Astrocyte of the hippocampus (primary cell): ENCODE results near the gene TRIM72.
"Not testable (repeated sequence)": the region's sequence is repeated elsewhere in the genome, so short reads cannot be mapped to it uniquely, and the experiment has no call there.

Source experiments
- DNase-seq: peaks from one replicate; pipeline ENCODE4 v3.0.0; 2011; ENCODE audit warnings: low read depth, low spot score

Gene TRIM72

DNA sequence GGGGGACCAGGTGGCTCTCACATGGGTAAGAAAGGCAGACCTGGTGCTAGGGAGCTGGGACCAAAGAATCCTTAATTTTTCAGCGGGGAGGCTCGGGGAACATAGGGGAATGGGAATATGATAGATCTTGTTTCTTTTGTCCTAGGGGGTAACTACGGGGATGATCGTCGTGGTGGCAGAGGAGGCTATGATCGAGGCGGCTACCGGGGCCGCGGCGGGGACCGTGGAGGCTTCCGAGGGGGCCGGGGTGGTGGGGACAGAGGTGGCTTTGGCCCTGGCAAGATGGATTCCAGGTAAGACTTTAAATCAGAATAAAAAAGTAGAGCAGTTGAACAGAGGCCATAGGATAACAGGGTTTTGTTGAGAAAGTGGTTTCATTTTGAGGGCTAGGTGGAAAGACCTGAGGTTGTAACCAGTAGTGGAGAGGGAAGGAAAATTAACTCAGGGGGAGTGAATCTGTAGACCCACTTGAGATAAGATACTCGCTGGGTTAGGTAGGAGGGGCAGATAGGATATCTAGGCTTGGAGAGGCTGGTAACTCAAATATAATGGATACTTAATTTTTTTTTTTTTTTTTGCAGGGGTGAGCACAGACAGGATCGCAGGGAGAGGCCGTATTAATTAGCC lies 23.0 kb upstream of the TRIM72 start:
- DNase-seq, result no peak

DNA sequence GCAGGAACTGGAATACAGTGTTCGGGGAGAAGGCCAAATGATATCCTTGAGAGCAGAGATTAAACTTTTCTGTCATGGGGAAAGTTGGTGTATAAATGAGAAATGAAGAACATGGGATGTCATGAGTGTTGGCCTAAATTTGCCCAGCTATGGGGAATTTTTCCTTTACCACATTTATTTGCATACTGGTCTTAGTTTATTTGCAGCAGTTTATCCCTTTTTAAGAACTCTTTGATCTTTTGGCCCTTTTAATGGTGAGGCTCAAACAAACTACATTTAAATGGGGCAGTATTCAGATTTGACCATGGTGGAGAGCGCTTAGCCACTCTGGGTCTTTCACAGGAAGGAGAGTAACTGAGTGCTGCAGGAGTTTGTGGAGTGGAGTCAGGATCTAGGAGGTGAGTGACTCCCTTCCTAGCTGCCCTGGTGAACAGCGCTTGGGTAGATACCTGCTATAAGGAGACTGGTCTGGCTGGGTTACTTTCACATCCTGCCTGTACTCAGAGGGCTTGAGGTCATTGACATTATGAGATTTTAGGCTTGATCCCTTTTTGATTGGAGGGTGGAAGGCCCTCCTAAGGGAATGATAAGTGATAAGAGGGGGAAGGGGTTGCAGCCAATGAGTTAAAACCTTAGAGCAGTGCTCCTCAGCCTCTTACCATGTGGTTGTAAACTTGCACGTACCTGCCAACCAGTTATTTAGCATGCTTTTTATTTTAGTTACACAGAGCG lies 22.1 kb upstream of the TRIM72 start:
- no peak for DNase-seq

DNA sequence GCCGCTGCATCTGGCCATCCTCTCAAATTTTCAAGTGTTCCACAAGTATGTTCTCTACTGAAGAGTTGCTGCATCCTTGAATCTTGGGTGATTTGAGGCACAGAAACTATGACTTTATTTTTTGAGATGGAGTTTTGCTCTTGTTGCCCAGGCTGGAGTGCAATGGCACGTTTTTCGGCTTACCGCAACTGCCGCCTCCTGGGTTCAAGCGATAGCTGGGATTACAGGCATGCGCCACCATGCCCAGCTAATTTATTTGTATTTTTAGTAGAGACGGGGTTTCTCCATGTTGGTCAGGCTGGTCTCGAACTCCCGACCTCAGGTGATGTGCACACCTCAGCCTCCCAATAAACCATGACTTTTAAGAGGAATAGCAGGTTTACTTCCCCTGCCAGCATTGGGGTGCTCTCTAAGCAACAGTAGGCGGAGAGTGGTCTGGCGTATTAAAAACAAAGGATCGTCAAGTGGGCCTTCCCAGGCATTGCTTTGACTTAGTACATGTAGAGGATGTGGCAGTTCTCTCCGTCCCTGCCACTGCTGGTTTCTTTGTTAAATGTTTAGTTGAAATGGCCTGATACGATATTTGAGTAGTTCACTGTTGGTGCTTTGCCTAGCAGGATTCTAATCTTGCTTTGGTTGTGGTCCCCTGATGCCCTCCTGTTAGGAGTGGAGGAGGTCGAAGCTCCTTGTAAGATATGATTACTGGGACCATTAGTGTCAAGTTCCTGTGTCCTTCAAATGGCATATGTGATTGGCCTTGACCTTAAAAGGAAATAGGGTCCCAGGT lies 20.9 kb upstream of the TRIM72 start:
- DNase-seq, result no peak

- no peak for DNase-seq
These were observed 20.0 kb upstream of the TRIM72 start for GRCh38 chr16:31193874-31194273.

DNA sequence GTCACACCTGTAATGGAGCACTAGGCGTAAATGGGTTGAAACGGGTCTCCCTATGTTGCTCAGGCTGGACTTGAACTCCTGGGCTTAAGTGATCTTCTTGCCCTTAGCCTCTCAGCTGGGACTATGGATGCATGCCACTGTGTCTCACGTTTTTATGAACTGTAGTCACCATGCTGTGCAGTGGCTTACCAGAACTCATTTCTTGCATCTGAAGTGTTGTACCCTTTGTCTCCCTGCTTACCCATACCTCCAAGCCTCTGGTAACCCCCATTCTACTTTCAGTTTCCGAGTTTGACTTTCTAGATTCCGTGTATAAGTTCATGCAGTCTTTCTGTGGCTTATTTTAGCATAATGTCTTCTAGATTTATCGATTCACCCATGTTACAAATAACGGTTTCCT lies 19.0 kb upstream of the TRIM72 start:
- DNase-seq, result no peak

GRCh38 chr16:31195861-31196260 lies 18.1 kb upstream of the TRIM72 start:
- DNase-seq, result not testable (repeated sequence)

DNA sequence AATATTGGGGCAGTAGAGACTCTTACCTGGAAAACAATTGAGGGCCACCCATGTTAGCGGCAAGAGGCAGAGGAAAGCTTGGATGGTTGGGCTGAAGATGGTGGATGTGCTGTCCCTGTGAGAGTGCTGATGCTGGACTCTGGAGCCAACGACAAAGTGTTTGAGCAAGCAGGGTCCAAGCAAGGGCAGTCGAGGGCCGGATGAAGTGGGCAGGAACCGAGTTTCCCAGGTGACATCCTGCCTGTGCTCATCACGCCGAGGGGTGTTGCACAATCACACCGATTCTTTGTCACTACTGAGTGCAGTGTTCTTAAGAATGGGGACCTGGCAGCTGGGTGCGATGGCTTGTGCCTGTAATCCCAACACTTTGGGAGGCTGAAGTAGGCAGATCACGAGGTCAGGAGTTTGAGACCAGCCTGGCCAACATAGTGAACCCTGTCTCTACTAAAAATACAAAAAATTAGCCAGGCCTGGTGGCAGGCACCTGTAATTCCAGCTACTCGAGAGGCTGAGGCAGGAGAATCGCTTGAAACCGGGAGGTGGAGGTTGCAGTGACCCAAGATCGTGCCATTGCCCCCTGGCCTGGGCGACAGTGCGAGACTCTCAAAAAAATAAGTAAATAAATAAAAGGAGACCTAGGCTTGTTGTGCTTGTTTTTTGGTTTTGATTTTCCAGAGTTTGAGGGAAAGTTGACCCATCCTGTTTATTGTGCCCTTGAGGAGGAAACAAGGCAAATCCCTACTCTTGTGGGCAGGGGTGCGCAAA lies 17.4 kb upstream of the TRIM72 start:
- no peak for DNase-seq

GRCh38 chr16:31198207-31198882 lies 15.6 kb upstream of the TRIM72 start:
- no peak for DNase-seq

DNA sequence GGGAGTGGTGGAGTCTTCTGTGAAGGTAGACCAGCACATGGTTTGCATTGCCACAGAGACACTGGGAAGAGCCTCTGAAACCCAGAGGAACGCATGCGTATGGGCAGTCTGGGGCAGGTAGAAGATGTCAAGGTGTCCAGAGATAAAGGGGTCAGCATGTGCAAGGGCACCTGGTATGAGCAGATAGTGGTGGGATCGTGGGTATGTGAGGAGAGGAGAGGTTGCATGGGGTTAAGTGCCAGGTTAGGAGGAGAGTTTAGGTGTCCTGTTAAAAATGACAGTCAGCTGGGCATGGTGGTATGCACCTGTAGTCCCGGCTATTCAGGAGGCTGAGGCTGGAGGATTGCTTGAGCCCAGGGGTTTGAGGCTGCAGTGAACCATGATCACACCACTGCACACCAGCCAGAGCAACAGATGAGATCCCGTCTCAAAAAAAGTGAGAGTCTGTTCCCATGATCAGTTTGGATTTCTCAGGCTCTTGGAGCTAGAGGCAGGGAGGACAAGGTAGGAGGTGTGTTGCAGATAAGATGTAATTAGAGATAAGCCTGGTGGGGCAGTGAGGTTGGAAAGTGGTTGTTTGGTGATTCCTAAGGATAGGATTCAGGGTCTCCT lies 14.4 kb upstream of the TRIM72 start:
- DNase-seq, result no peak

- not testable (repeated sequence) for DNase-seq
These were observed 13.8 kb upstream of the TRIM72 start for GRCh38 chr16:31200111-31200510.

DNA sequence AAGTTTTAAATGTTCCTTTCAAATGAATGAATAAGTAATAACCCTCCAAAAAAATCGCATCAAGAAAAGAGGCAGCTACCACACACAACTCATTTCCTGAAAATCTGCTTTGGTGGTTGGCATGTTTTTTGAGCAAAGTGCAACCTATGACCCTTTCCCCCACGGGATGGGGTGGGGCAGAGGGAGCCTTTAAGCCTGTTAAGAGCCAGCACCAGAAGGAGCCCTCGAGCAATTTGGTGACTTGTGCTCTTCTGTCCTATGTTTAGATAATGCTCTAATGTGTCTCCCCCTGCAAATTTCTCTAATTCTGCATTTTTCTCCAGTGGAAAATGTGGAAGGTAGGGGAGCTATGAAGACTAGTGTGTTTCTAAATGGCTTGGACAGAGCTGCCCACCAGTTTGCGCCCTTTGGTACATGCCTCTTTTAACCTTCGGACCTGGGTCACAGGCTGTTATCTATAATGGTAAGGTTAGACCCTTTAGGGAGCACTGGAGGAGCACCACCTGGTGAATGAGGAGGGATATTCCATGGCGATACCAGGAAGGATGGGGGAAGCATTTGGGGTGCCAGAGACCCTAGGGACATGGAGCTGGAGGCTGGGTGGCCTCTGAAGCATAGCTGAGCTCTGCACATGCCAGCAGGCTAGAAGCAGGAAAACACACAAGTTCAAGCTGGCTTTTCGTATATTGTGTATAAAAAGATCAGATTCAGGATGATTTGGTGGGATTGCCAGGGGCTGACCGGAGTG lies 12.9 kb upstream of the TRIM72 start:
- no peak for DNase-seq

GRCh38 chr16:31201582-31202413 lies 12.1 kb upstream of the TRIM72 start:
- DNase-seq, result peak; percentile 39

DNA sequence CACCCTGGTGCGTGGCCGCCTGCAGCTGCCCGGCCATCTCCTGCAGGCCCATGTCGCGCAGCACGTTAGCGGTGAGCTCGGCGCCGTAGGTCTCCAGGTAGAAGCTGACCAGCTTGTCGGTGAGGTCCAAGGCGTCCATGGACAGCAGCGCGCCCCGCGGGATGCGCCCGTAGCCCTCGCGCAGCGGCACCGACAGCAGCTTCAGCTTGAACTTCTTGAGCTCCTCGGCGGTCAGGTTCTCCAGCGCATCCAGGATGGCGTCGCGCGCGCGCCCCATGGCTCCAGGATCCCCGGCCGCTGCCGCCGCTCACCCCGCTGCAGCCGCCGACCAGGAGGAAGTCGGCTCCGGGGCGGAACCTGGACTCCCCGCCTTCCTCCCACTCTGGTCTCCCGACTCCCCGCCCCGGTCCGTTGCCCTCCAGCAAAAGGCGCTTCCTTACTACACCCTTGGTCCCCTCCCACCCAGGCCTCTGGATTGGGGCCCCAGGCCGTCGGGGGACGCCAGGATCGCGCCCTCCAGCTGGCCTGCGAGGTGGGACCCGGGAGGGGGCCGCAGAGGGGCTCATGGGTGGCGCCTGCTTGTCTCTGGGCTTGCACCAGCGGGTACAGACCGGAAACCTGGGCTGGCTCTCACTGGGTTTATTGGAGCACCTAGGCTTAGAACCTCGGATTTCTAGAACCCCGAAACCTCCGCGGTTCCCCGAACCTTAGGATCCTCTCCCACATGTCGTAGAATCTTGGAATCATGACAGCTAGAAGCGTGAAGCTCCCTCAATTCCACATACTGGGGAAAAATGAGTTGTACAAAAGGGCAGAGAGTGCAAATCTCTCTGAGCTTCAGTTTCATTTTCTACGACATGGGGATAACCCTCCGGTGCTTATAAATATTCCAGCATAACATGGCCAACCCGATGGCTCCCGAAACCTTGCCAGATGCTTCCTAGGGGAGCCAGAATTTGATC lies 11.2 kb upstream of the TRIM72 start, which contains the start of gene PYCARD:
Gene PYCARD (minus strand): TSS at position 347 of the 962 bp plus-strand sequence. CDS start 70 bp downstream, at position 277.
- DNase-seq, result peak; percentile 62

DNA sequence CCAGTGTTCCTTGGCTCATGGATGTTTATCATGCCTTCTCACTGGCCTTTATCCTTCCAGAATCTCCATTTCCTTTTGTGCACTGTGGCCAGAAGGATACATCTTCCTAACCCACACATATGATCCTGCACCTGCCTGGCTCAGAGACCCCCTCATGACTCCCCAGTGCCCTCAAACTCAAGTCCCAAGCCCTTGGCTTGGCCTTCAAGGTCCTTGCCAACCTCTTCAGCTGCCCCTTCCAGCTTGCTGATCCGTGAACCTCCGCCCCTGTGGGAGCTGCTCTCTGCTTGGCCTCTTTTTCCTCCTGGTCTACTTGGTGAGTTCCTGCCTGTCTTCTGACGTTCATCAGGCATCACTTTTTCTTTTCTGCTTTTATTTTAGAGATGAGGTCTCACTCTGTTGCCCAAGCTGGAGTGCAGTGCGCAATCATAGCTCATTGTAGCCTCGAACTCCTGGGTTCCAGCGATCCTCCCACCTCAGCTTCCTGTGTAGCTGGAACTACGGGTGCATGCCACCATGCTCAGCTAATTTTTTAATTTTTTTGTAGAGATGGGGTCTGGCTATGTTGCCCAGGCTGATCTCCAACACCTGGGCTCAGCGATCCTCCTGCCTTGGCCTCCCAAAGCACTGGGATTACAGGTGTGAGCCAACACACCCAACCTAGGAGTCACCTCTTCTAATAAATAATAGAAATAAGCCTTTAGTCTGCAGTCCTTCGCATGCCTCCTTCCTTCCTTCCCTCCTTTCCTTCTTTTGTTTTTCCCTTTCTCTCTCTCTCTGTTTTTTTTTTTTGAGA lies 8.8 kb upstream of the TRIM72 start:
- DNase-seq, result no peak

GRCh38 chr16:31206776-31207175 lies 7.1 kb upstream of the TRIM72 start:
- DNase-seq, result no peak

DNA sequence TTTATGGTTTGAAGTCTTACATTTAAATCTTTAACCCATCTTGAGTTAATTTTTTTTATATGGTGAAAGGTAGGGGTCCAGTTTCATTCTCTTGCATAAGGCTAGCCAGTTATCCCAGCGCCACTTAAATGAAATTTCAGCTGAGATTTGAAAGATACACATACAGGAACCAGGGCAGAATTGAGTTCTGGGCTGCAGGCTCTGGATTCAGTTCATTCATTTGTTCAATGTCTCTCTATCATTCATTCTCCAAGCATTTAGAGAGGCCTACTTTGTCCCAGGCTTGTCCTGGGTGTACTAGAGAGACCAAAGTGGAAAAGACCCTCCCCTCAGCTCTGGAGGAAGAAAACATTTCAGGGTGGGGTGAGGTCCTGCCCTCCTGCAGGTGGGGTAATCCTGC lies 577 bp upstream of the TRIM72 start:
- no peak for DNase-seq

- peak; percentile 35 for DNase-seq
These were observed 878 bp downstream of the TRIM72 start for GRCh38 chr16:31214708-31215286.
